Mesenchymal stem cell (in vitro differentiated cells and primary cell): ENCODE measurements around the gene NT5C. TPM values are rescaled to one million over a fixed set of nuclear protein-coding genes. Genes with fewer than 3 reads are reported as not detected.

Experiments used
- DNase-seq: peaks from one replicate; pipeline ENCODE4 v3.0.0-alpha.2; 2013
- H2AFZ ChIP-seq: one replicate; pipeline ENCODE4 v1.6.1; 2013; ENCODE audit warnings: low read depth, mild to moderate bottlenecking, control low read depth, inconsistent platforms, low read length, moderate library complexity
- H2AK5ac ChIP-seq: 2 replicates; pipeline ENCODE4 v1.6.1; 2013; ENCODE audit warnings: low read length, moderate library complexity, mild to moderate bottlenecking, inconsistent platforms; ENCODE audit not compliant: severe bottlenecking
- H2BK120ac ChIP-seq: one replicate; pipeline ENCODE4 v1.6.1; 2013; ENCODE audit warnings: low read depth, mild to moderate bottlenecking, inconsistent platforms, low read length, moderate library complexity
- H2BK12ac ChIP-seq, 2 experiments: one replicate each; pipeline ENCODE4 v1.6.1; 2013; ENCODE audit warnings: inconsistent platforms in 2 of 2, low read length in 2 of 2, mild to moderate bottlenecking in 2 of 2, moderate library complexity in 2 of 2, control low read depth in 1 of 2
- H2BK15ac ChIP-seq: one replicate; pipeline ENCODE4 v1.6.1; 2013; ENCODE audit warnings: mild to moderate bottlenecking, low read depth, inconsistent platforms; ENCODE audit not compliant: poor library complexity, severe bottlenecking
- H2BK5ac ChIP-seq: 2 replicates; pipeline ENCODE4 v1.6.1; 2013; ENCODE audit warnings: low read depth, mild to moderate bottlenecking, low read length, control low read depth, inconsistent platforms; ENCODE audit not compliant: poor library complexity, severe bottlenecking
- H3K14ac ChIP-seq, 2 experiments: one replicate each; pipeline ENCODE4 v1.6.1; 2013; ENCODE audit warnings: inconsistent platforms in 2 of 2, low read length in 2 of 2, control low read depth in 1 of 2, mild to moderate bottlenecking in 1 of 2, moderate library complexity in 1 of 2
- H3K18ac ChIP-seq, 2 experiments: one replicate each; pipeline ENCODE4 v1.6.1; 2013; ENCODE audit warnings: inconsistent platforms in 2 of 2, low read length in 2 of 2, control low read depth in 1 of 2, low read depth in 1 of 2, mild to moderate bottlenecking in 1 of 2
- H3K23ac ChIP-seq, 2 experiments: one replicate each; pipeline ENCODE4 v1.6.1; 2013; ENCODE audit warnings: inconsistent platforms in 2 of 2, low read length in 2 of 2, mild to moderate bottlenecking in 2 of 2, moderate library complexity in 2 of 2, control low read depth in 1 of 2
- H3K27ac ChIP-seq: 2 replicates; pipeline ENCODE4 v1.5.1; 2013; ENCODE audit warnings: mild to moderate bottlenecking, moderate library complexity, low read length, control low read depth, inconsistent platforms; ENCODE audit not compliant: poor library complexity, severe bottlenecking
- H3K27me3 ChIP-seq, 2 experiments: 2 replicates each; pipeline versions ENCODE4 v1.6.1 to v1.7.0; 2013; ENCODE audit warnings: low read length in 2 of 2, mild to moderate bottlenecking in 2 of 2, moderate library complexity in 2 of 2, control low read depth in 1 of 2, inconsistent platforms in 1 of 2; ENCODE audit not compliant: control insufficient read depth in 1 of 2, insufficient read depth in 1 of 2
- H3K36me3 ChIP-seq, 2 experiments: 2 replicates each; pipeline versions ENCODE4 v1.6.1 to v1.7.0; 2013; ENCODE audit warnings: low read length in 2 of 2, control low read depth in 1 of 2, inconsistent platforms in 1 of 2, low read depth in 1 of 2, mild to moderate bottlenecking in 1 of 2; ENCODE audit not compliant: insufficient read depth in 2 of 2, control insufficient read depth in 1 of 2
- H3K4ac ChIP-seq, 2 experiments: one replicate each; pipeline ENCODE4 v1.6.1; 2013; ENCODE audit warnings: inconsistent platforms in 2 of 2, low read length in 2 of 2, mild to moderate bottlenecking in 2 of 2, moderate library complexity in 2 of 2, control low read depth in 1 of 2, low read depth in 1 of 2
- H3K4me1 ChIP-seq: 2 replicates; pipeline ENCODE4 v1.6.1; 2013; ENCODE audit warnings: low read depth, low read length, control low read depth; ENCODE audit not compliant: control insufficient read depth, insufficient read depth
- H3K4me2 ChIP-seq: 2 replicates; pipeline ENCODE4 v1.6.1; 2013; ENCODE audit warnings: low read length, mild to moderate bottlenecking, inconsistent platforms; ENCODE audit not compliant: poor library complexity, severe bottlenecking
- H3K4me3 ChIP-seq, 2 experiments: 2 replicates each; pipeline versions ENCODE4 v1.5.1 to v1.7.0; 2013; ENCODE audit warnings: low read length in 2 of 2, mild to moderate bottlenecking in 2 of 2, control low read depth in 1 of 2, low read depth in 1 of 2; ENCODE audit not compliant: insufficient read depth in 1 of 2
- H3K79me1 ChIP-seq: replicated peaks from 2 replicates; pipeline ENCODE4 v1.6.1; 2013; ENCODE audit warnings: mild to moderate bottlenecking, control low read depth, low read length, inconsistent platforms; ENCODE audit not compliant: poor library complexity, severe bottlenecking
- H3K9ac ChIP-seq: 2 replicates; pipeline ENCODE4 v1.7.0; 2013; ENCODE audit warnings: mild to moderate bottlenecking, low read length, moderate library complexity
- H3K9me3 ChIP-seq: 2 replicates; pipeline ENCODE4 v1.7.0; 2013; ENCODE audit warnings: mild to moderate bottlenecking, low read length; ENCODE audit not compliant: control insufficient read depth
- H4K8ac ChIP-seq: one replicate; pipeline ENCODE4 v1.6.1; 2013; ENCODE audit warnings: inconsistent platforms, mild to moderate bottlenecking, low read length, moderate library complexity
- H4K91ac ChIP-seq: one replicate; pipeline ENCODE4 v1.6.1; 2013; ENCODE audit warnings: mild to moderate bottlenecking, low read length, inconsistent platforms
- WGBS: methylation state at CpG from one replicate; pipeline ENCODE4 v1.1.7; 2013; ENCODE audit warnings: mixed read lengths; 5-methylcytosine and 5-hydroxymethylcytosine counted together
- polyA plus RNA-seq, 2 experiments: library from polyadenylated mRNA; stranded (reverse); fragments of 200-250 nt; gene quantifications; one replicate each; pipeline ENCODE4 v1.2.3, GENCODE V29; 2013

NT5C gene
- polyA plus RNA-seq (2013, experiment 1 of 2): 52.5 TPM
- polyA plus RNA-seq (2013, experiment 2 of 2): 56.2 TPM

- H2AK5ac ChIP-seq: peak within 1 kb of the TSS; percentile 78
- peak within 1 kb of the TSS; percentile 81 for H2BK5ac ChIP-seq
- peak within 1 kb of the TSS; percentile 95 for H3K9ac ChIP-seq
- WGBS: under 1% methylated on average over 77 of the region's 82 CpGs
- no peaks in the 10 kb centered on the region for H3K27me3 ChIP-seq
- H3K4me1 ChIP-seq: peaks cover 12% of the 10 kb centered on the region
- peak within 1 kb of the TSS; percentile 67 to 82 for H3K4me3 ChIP-seq
- peak within 1 kb of the TSS; percentile 83 for H3K4me2 ChIP-seq
- peak within 1 kb of the TSS; percentile 66 for H2BK120ac ChIP-seq
- peak within 1 kb of the TSS; percentile 95 for H4K91ac ChIP-seq
- peak within 1 kb of the TSS in 1 of 2 experiments; percentile 48 for H3K23ac ChIP-seq
- peak; percentile 80 for DNase-seq
- no peaks in the 10 kb centered on the region for H3K9me3 ChIP-seq
- peaks cover 33 to 37% of the 10 kb centered on the region in 2 experiments for H3K36me3 ChIP-seq
- H2BK12ac ChIP-seq: peak within 1 kb of the TSS in 1 of 2 experiments; percentile 5
- peak within 1 kb of the TSS in 1 of 2 experiments; percentile 80 for H3K14ac ChIP-seq
- H3K18ac ChIP-seq: peak within 1 kb of the TSS; percentile 86 to 96
- H3K79me1 ChIP-seq: peaks cover 9% of the 10 kb centered on the region
- H2AFZ ChIP-seq: peak within 1 kb of the TSS; percentile 87
- peak within 1 kb of the TSS; percentile 71 for H2BK15ac ChIP-seq
- H4K8ac ChIP-seq: peak within 1 kb of the TSS; percentile 95
- H3K4ac ChIP-seq: peak within 1 kb of the TSS; percentile 20 to 95
- peak within 1 kb of the TSS; percentile 84 for H3K27ac ChIP-seq
Measured at GRCh38 chr17:75131278-75132017, at the start of gene NT5C. Gene NT5C, minus strand, starts transcription at chr17:75131742. Its CDS starts 35 bp downstream, at chr17:75131707.

DNA sequence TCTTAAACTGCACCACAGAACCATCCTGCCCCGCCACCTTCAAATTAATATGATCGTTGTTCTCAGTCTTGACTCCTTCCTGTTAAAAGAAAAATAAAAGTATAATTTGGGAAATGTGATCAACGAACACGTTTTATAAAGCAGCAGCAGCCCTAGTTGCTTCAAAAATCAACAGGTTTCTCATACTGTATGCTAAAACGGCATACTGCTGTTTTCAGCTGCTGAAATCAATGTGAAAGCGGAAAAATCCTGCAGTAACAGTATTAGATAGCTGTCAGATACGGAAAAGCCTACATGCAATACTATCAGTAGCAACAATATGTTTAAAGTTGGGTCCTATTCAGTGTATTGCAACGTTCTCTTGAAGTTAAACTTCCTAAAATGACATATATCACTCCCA is 49.6 kb upstream of the NT5C start:
- Histone ChIP-seq H2BK120ac (no peak overlapping the region), H4K91ac (no peak overlapping the region), H3K14ac (no peak overlapping the region), H3K23ac (no peak overlapping the region), H2AFZ (no peak overlapping the region), H2BK15ac (no peak overlapping the region), H3K9ac (peak overlapping the region; percentile 95), H4K8ac (no peak overlapping the region), H3K4me3 (peak overlapping the region in 1 of 2 experiments; percentile 98), H3K79me1 (peaks cover 5% of the 10 kb centered on the region), H3K27me3 (no peaks in the 10 kb centered on the region), H2BK5ac (no peak overlapping the region), H3K27ac (no peak overlapping the region), H3K36me3 (peaks cover 29 to 39% of the 10 kb centered on the region in 2 experiments), H3K9me3 (no peaks in the 10 kb centered on the region), H3K4ac (no peak overlapping the region), H3K4me1 (peaks cover 5% of the 10 kb centered on the region), H2BK12ac (no peak overlapping the region), H2AK5ac (no peak overlapping the region), H3K4me2 (peak overlapping the region; percentile 49), H3K18ac (no peak overlapping the region)
- WGBS: 46% methylated on average over 5 of the region's 8 CpGs
- no peak for DNase-seq

GRCh38 chr17:75178453-75178852 is 46.9 kb upstream of the NT5C start:
- WGBS: 95% methylated on average over 4 of the region's 6 CpGs
- DNase-seq: no peak
- H2BK120ac ChIP-seq: no peak overlapping the region
- H3K27ac ChIP-seq: no peak overlapping the region
- H4K91ac ChIP-seq: no peak overlapping the region
- H2BK5ac ChIP-seq: no peak overlapping the region
- H2AK5ac ChIP-seq: no peak overlapping the region
- H4K8ac ChIP-seq: no peak overlapping the region
- no peak overlapping the region for H2BK15ac ChIP-seq
- no peak overlapping the region for H3K18ac ChIP-seq
- H3K9me3 ChIP-seq: no peaks in the 10 kb centered on the region
- H3K9ac ChIP-seq: no peak overlapping the region
- peaks cover 1% of the 10 kb centered on the region for H3K79me1 ChIP-seq
- no peak overlapping the region for H3K4me2 ChIP-seq
- no peak overlapping the region for H3K23ac ChIP-seq
- H3K4ac ChIP-seq: no peak overlapping the region
- no peak overlapping the region for H2AFZ ChIP-seq
- H3K14ac ChIP-seq: no peak overlapping the region
- peaks cover 48 to 65% of the 10 kb centered on the region in 2 experiments for H3K36me3 ChIP-seq
- no peaks in the 10 kb centered on the region for H3K27me3 ChIP-seq
- H3K4me1 ChIP-seq: peaks cover 5% of the 10 kb centered on the region
- no peak overlapping the region for H3K4me3 ChIP-seq
- H2BK12ac ChIP-seq: no peak overlapping the region

DNA sequence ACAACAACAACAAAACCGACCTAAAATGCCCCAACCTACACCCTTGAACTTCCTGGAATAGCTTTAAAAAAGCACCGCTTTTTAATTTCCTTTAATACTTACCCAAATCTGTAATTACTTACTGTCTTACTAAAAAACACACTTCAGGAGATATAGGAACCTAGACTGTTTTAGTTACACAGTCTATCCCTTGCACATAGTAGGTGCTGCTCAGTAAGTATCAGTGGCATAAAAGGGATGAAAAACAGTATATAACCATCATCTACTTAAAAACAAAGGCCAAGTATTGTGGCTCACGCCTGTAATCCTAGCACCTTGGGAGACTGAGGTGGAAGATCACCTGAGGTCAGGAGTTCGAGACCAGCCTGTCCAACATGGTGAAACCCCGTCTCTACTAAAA is 45.1 kb upstream of the NT5C start:
- H3K9me3 ChIP-seq: no peaks in the 10 kb centered on the region
- H2AFZ ChIP-seq: no peak overlapping the region
- no peak overlapping the region for H2AK5ac ChIP-seq
- no peak for DNase-seq
- no peak overlapping the region for H2BK120ac ChIP-seq
- H2BK5ac ChIP-seq: no peak overlapping the region
- H3K4me2 ChIP-seq: no peak overlapping the region
- no peak overlapping the region for H2BK15ac ChIP-seq
- H4K91ac ChIP-seq: no peak overlapping the region
- no peak overlapping the region for H3K4me3 ChIP-seq
- peaks cover 5% of the 10 kb centered on the region for H3K4me1 ChIP-seq
- no peak overlapping the region for H3K27ac ChIP-seq
- peaks cover 63 to 82% of the 10 kb centered on the region in 2 experiments for H3K36me3 ChIP-seq
- no peak overlapping the region for H3K4ac ChIP-seq
- peaks cover 6% of the 10 kb centered on the region for H3K79me1 ChIP-seq
- no peak overlapping the region for H2BK12ac ChIP-seq
- no peak overlapping the region for H3K18ac ChIP-seq
- H3K27me3 ChIP-seq: no peaks in the 10 kb centered on the region
- H3K23ac ChIP-seq: no peak overlapping the region
- 96% methylated on average over 5 of the region's 5 CpGs for WGBS
- H3K14ac ChIP-seq: no peak overlapping the region
- H4K8ac ChIP-seq: no peak overlapping the region
- no peak overlapping the region for H3K9ac ChIP-seq
